NCI-H146 treated with DMSO at 0.1 percent for 48 hours (cell line): Measurements from ENCODE around the gene ITLN1.
"Not testable (repeated sequence)": the region's sequence is repeated elsewhere in the genome, so short reads cannot be mapped to it uniquely, and the experiment has no call there.

Experiments
- DNase-seq: peaks from one replicate; lab custom pipeline; 2025; ENCODE audit not compliant: unreplicated experiment; lab: John Stamatoyannopoulos, UW

ITLN1 gene

DNA sequence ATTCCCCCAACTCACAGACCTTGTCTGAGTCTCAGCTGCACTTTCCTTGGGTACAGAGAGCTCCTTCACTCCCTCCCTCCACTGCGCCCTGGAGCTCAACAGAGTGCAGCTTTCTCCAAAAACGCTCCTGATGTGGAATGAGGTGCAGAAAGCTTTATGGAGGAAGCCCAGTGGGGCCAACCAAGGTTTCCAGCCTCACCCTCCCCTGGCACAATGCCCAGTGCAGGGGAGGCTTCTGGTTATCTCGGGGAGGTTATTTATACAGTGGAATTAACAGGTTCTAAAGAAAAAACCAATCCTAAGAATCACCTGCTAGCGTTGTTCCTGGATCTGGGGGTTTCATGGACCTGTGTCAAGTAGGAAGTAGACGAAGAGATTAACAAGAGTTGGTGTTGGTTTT, at the start of gene ITLN1:
Gene ITLN1, minus strand, starts transcription at position 139 of the 400 bp plus-strand sequence. CDS start 303 bp downstream, outside the sequence.
- no peak for DNase-seq

DNA sequence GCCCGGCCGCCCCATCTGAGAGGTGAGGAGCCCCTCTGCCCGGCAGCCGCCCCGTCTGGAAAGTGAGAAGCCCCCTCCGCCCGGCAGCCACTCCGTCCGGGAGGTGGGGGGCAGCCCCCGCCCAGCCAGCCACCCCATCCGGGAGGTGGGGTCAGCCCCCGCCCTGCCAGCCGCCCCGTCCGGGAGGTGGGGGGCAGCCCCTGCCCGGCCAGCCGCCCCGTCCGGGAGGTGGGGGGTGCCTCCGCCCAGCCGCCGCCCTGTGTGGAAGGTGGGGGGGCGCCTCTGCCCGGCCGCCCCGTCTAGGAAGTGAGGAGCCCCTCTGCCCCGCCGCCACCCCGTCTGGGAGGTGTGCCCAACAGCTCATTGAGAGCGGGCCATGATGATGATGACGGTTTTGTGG, 48.3 kb upstream of the ITLN1 start:
- not testable (repeated sequence) for DNase-seq

DNA sequence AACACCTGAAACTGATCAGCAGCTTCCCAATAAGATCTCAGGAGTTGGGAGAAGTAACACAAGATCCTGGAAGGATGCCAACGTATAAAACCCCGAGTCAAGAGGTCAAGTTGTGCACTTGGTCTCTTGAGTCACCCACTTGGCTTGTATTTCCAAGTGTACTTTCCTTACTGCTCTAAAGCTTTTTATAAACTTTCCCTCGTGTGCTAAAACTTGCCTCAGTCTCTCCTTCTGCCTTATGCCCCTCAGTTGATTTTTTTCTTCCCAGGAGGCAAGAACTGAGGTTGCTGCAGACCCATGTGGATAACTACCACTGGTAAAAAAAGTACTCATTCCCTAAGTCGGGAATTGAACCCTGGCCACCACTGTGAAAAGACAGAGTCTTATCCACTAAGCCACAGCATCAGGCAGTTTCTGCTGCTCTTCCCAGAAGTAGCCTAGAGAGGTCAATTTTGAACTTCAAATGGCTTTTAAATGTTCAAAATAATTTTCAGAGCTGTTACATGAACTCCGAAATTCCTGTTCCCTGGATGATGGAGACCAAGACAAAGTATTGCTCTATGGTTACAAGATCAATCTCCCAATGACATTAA, 40.8 kb upstream of the ITLN1 start:
- no peak for DNase-seq

DNA sequence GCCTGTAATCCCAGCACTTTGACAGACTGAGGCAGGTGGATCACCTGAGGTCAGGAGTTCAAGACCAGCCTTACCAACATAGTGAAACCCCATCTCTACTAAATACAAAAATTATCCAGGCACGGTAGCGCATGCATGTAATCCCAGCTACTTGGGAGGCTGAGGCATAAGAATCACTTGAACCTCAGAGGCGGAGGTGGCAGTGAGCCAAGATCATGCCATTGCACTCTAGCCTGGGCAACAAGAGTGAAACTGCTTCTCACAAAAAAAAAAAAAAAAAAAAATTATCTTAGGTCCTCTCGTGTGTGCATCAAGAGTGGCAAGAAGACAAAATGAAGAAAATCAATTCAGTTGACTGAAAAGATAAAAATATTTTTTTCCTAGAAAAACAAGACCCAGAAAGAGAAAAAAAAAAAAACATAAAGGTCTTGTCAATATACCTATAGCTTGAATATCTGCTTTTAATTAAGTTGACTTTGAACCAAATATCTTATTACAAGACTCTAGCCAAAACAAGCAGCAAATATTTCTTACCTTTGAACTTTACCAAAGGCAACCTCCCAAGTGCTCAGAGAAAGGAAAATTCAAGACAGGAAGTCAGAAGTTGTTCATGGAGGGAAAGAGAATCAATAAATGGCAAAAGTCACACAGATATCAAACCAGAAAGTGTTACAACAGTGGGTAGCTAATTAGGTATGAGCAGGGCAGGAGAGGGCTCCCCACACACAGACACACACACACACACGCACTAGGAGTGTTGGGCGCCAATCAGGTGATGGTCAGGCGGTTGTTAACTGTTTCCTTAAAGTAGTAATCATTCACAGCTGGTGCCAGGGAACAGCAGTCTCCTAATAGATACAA, 40.0 kb upstream of the ITLN1 start:
- DNase-seq: no peak

DNA sequence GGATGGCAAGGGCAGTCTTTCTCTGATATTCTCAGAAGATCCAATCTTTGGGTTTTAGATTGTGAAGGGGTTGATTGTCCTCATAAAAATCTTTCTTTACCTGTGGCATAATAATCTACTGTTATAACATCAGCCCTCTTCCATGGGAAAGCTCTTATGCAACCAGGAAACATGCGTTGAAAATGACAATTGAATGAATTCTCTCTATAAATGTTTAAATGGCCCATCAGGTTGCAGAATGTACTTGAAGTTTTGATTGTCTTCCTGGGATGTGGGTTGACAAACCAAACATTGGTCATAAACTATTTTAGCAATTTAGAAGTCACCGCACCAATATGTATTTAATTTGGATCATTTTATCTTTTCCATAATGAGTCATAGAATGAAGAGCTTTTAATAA, 31.7 kb upstream of the ITLN1 start:
- DNase-seq: no peak

DNA sequence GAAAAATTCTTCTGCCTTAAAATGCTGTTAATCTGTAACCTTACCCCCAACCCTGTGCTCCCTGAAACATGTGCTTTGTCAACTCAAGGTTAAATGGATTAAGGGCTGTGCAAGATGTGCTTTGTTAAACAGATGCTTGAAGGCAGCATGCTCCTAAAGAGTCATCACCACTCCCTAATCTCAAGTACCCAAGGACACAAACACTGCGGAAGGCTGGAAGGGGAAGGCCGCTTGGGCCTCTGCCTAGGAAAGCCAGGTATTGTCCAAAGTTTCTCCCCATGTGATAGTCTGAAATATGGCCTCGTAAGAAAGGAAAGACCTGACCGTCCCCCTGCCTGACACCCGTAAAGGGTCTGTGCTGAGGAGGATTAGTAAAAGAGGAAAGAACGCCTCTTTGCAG, 28.2 kb upstream of the ITLN1 start:
- DNase-seq: not testable (repeated sequence)

GRCh38 chr1:160911925-160912324, 26.9 kb upstream of the ITLN1 start:
- no peak for DNase-seq

GRCh38 chr1:160911441-160911840, 26.5 kb upstream of the ITLN1 start:
- DNase-seq: no peak

GRCh38 chr1:160910170-160910750, 25.3 kb upstream of the ITLN1 start:
- no peak for DNase-seq

GRCh38 chr1:160907976-160908375, 23.0 kb upstream of the ITLN1 start:
- DNase-seq: no peak

DNA sequence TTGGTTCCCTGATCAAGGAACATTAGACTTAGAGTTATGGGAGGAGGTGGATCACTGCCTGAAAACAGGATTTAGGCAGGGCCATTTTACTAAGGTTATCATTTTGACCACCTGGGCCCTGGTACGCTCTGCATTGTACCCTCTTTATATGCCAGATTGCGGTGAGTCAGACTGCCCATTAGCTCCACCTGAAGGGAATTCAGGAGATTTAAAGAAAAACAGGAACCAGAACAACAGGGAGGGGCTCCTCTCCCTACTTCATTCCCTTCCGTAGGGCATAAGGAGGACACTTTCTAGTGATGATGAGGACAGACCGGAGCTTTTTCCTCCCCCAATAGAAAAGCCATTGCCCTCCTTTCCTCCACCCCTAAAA, 20.6 kb upstream of the ITLN1 start:
- DNase-seq: no peak

DNA sequence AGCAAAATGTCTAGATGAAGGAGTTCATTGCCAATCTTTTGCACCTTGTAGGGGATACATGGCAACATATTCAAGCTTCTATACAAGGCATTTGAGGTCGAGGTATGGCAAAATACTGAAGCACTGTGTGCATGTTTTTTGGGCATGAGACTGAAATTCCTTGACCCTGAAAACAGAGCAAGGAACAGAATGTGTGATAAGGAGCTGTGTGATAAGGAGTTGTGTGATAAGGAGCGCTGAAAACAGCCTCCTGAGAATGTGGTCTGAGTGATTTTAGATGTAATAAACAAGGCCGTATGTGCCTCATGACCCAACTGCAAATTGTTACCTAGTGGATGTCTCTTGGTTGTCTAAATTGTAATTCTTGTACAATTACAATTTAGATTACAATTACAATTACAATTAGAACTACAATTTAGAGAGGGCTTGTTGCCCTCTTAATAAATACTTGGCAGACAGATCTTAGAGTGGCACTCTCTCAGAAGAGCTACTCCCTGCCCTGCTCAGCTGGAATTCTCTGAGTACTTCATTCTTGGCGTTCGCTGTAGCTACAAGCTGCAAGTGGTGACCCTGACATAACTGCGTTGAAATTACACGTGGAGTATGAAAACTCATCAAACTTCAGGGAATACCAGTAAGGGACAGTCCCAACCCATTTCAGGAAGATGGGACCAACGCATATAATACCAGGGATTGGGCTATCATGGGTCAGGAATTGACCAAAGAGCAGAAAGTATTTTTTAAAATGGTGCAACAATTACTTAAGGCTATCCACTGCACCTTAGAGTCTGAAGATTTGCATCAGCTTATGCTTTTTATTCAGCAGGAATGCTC, 20.0 kb upstream of the ITLN1 start:
- DNase-seq: no peak

DNA sequence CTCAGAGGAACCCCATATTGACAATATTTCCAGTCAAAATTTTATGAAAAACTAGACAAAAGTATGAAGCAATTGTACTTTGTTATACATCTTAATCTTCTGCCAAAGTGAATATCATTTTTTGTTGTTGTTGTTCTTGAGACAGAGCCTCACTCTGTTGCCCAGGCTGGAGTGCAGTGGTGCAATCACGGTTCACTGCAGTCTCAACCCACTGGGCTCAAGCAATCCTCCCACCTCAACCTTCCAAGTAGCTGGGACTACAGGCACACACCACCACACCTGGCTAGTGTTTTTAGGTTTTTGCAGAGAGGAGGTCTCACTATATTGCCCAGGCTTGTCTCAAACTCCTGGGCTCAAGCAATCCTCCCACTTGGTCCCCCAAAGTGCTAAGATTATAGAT, 17.3 kb upstream of the ITLN1 start:
- not testable (repeated sequence) for DNase-seq

DNA sequence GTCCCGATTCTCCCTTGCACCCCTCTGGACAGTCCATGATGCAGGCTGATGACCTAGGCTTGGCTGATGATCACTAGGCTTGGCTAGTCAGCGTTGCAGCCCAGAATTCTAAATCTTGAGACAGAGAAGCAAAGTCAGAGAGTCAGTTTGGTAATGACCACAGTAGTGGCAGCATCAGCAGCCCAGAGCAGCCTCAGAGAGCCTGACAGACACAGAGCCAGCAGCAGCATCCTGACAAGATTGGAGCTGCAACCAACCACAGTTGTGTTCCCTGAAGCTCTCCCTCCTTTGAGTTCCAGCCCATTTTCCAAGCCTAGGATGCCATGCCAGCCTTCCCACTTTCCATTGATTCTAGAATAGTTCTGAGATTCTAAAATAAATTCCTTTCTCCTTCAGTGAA, 16.8 kb upstream of the ITLN1 start:
- no peak for DNase-seq

GRCh38 chr1:160900683-160901082, 15.7 kb upstream of the ITLN1 start:
- not testable (repeated sequence) for DNase-seq

- not testable (repeated sequence) for DNase-seq
Measured at GRCh38 chr1:160894368-160895135, 9.6 kb upstream of the ITLN1 start.

DNA sequence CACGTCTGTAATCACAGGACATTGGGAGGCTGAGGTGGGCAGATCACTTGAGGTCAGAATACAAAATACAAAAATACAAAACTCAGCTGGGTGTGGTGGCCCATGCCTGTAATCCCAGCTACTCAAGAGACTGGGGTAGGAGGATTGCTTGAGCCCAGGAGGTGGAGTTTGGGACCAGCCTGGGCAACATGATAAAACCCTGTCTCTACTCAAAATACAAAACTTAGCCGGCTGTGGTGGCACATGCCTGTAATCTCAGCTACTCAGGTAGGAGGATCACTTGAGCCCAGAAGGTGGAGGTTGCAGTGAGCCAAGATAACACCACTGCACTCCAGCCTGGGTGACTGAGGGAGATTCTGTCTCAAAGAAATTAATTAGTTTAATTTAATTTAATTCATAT, 6.5 kb upstream of the ITLN1 start:
- no peak for DNase-seq

DNA sequence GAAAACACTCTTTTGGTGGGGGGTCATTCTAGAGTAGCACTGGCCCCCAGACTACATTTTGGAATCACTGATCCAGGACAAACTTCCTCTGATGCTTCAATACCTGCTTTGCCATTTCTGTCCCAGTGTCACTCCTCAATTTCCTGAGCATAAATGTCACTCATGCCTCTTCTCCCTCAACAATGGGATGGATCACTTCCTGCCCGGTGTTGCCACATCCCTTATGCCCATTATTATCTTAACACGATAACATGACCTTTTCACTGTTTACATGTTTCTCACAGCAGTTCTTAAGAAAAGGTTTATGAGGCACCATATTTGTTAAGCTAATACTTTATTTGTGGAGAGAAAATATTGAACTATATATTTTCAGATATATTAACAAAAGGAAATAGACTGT, 3.9 kb upstream of the ITLN1 start:
- DNase-seq: no peak

GRCh38 chr1:160887071-160887470, 2.1 kb upstream of the ITLN1 start:
- DNase-seq: no peak

- DNase-seq: no peak
Measured at GRCh38 chr1:160884579-160884978, 401 bp downstream of the ITLN1 start.
